IPS DF 6.9 (cell line): ENCODE data around the gene COL7A1.

Experiments
- DNase-seq: peaks from one replicate; pipeline ENCODE4 v3.0.0-alpha.2; 2013; ENCODE audit warnings: low read depth, low spot score
- H3K27ac ChIP-seq: one replicate; pipeline ENCODE4 v1.5.1; 2013; ENCODE audit warnings: low read length, control low read depth
- H3K27me3 ChIP-seq: 2 replicates; pipeline ENCODE4 v1.6.1; 2013; ENCODE audit warnings: mild to moderate bottlenecking, low read length; ENCODE audit not compliant: control insufficient read depth, insufficient read depth
- H3K36me3 ChIP-seq: 2 replicates; pipeline ENCODE4 v1.6.1; 2013; ENCODE audit warnings: low read length; ENCODE audit not compliant: control insufficient read depth, insufficient read depth
- H3K4me1 ChIP-seq: 2 replicates; pipeline ENCODE4 v1.6.1; 2013; ENCODE audit warnings: low read length; ENCODE audit not compliant: control insufficient read depth, insufficient read depth
- H3K4me3 ChIP-seq: 2 replicates; pipeline ENCODE4 v1.5.1; 2013; ENCODE audit warnings: mild to moderate bottlenecking, low read length
- H3K9me3 ChIP-seq: 2 replicates; pipeline ENCODE4 v1.6.1; 2013; ENCODE audit warnings: low read length, inconsistent platforms; ENCODE audit not compliant: control insufficient read depth, insufficient read depth
- WGBS: extraction: QIAGEN DNeasy Blood & Tissue Kit; methylation state at CpG from one replicate; pipeline ENCODE4 v1.1.7; 2013; ENCODE audit warnings: mixed read lengths, missing lambda C conversion rate; ENCODE audit not compliant: insufficient read length, insufficient coverage; 5-methylcytosine and 5-hydroxymethylcytosine counted together

COL7A1 gene

GRCh38 chr3:48595075-48595525 is at the start of gene COL7A1:
TSS of gene COL7A1 (minus strand) at chr3:48595329. CDS start at chr3:48595159, 170 bp downstream.
- peaks cover 10% of the 10 kb centered on the region for H3K4me1 ChIP-seq
- H3K36me3 ChIP-seq = peaks cover 17% of the 10 kb centered on the region
- peak within 1 kb of the TSS; percentile 18; the same call in 1 of the 2 replicates for H3K4me3 ChIP-seq
- WGBS = no CpG with 5 or more reads among the region's 35 CpGs
- no peak for DNase-seq
- H3K27me3 ChIP-seq = no peaks in the 10 kb centered on the region
- H3K27ac ChIP-seq = no peak within 1 kb of the TSS
- H3K9me3 ChIP-seq = no peaks in the 10 kb centered on the region

GRCh38 chr3:48642605-48643004 is 47.5 kb upstream of the COL7A1 start:
- no peaks in the 10 kb centered on the region for H3K27me3 ChIP-seq
- peaks cover 40% of the 10 kb centered on the region for H3K36me3 ChIP-seq
- no CpG with 5 or more reads among the region's 12 CpGs for WGBS
- no peak overlapping the region for H3K27ac ChIP-seq
- no peak overlapping the region for H3K4me3 ChIP-seq
- no peaks in the 10 kb centered on the region for H3K9me3 ChIP-seq
- H3K4me1 ChIP-seq = no peaks in the 10 kb centered on the region; the same call in 1 of the 2 replicates
- DNase-seq = no peak

GRCh38 chr3:48641396-48641795 is 46.3 kb upstream of the COL7A1 start:
- peaks cover 38% of the 10 kb centered on the region for H3K36me3 ChIP-seq
- no CpG with 5 or more reads among the region's 3 CpGs for WGBS
- DNase-seq = no peak
- H3K27ac ChIP-seq = no peak overlapping the region
- no peaks in the 10 kb centered on the region for H3K27me3 ChIP-seq
- peaks cover 2% of the 10 kb centered on the region for H3K4me1 ChIP-seq
- no peaks in the 10 kb centered on the region for H3K9me3 ChIP-seq
- no peak overlapping the region for H3K4me3 ChIP-seq

- H3K4me1 ChIP-seq = peaks cover 2% of the 10 kb centered on the region
- no peak overlapping the region for H3K4me3 ChIP-seq
- H3K9me3 ChIP-seq = no peaks in the 10 kb centered on the region
- no peak for DNase-seq
- no peaks in the 10 kb centered on the region for H3K27me3 ChIP-seq
- peaks cover 30% of the 10 kb centered on the region for H3K36me3 ChIP-seq
- WGBS = no CpG with 5 or more reads among the region's 38 CpGs
- H3K27ac ChIP-seq = no peak overlapping the region
Observed at GRCh38 chr3:48639944-48640606, 44.9 kb upstream of the COL7A1 start.

- Histone ChIP-seq H3K27me3 (no peaks in the 10 kb centered on the region), H3K4me3 (no peak overlapping the region), H3K27ac (no peak overlapping the region), H3K36me3 (peaks cover 26% of the 10 kb centered on the region), H3K9me3 (no peaks in the 10 kb centered on the region), H3K4me1 (peaks cover 5% of the 10 kb centered on the region)
- no peak for DNase-seq
- WGBS = no CpG with 5 or more reads among the region's 6 CpGs
Observed at GRCh38 chr3:48637305-48637704, 42.2 kb upstream of the COL7A1 start.

GRCh38 chr3:48636149-48636655 is 41.1 kb upstream of the COL7A1 start:
- H3K27ac ChIP-seq = no peak overlapping the region
- WGBS = no CpG with 5 or more reads among the region's 10 CpGs
- peak overlapping the region; percentile 92; the same call in 1 of the 2 replicates for H3K4me3 ChIP-seq
- H3K9me3 ChIP-seq = no peaks in the 10 kb centered on the region
- H3K27me3 ChIP-seq = no peaks in the 10 kb centered on the region
- DNase-seq = no peak
- H3K36me3 ChIP-seq = peaks cover 33% of the 10 kb centered on the region
- peaks cover 5% of the 10 kb centered on the region for H3K4me1 ChIP-seq

GRCh38 chr3:48635222-48636021 is 40.3 kb upstream of the COL7A1 start, which contains the start of gene SLC26A6:
TSS of gene SLC26A6 (minus strand) at chr3:48635461. CDS start at chr3:48635393, 68 bp downstream.
- Histone ChIP-seq H3K36me3 (peaks cover 34% of the 10 kb centered on the region), H3K4me1 (peaks cover 5% of the 10 kb centered on the region), H3K9me3 (no peaks in the 10 kb centered on the region), H3K4me3 (peak within 1 kb of the TSS; percentile 92), H3K27ac (no peak within 1 kb of the TSS), H3K27me3 (no peaks in the 10 kb centered on the region)
- DNase-seq = peak; percentile 88
- WGBS = no CpG with 5 or more reads among the region's 68 CpGs

- peak overlapping the region; percentile 92 for H3K4me3 ChIP-seq
- DNase-seq = no peak
- H3K27me3 ChIP-seq = no peaks in the 10 kb centered on the region
- H3K27ac ChIP-seq = no peak overlapping the region
- H3K9me3 ChIP-seq = no peaks in the 10 kb centered on the region
- H3K36me3 ChIP-seq = peaks cover 31% of the 10 kb centered on the region
- WGBS = no CpG with 5 or more reads among the region's 30 CpGs
- H3K4me1 ChIP-seq = peaks cover 5% of the 10 kb centered on the region
Observed at GRCh38 chr3:48634661-48635221, 39.6 kb upstream of the COL7A1 start.

- DNase-seq = no peak
- H3K9me3 ChIP-seq = no peaks in the 10 kb centered on the region
- H3K4me3 ChIP-seq = no peak overlapping the region
- no CpG with 5 or more reads among the region's 2 CpGs for WGBS
- H3K27ac ChIP-seq = no peak overlapping the region
- H3K4me1 ChIP-seq = peaks cover 5% of the 10 kb centered on the region
- H3K36me3 ChIP-seq = peaks cover 27% of the 10 kb centered on the region
- no peaks in the 10 kb centered on the region for H3K27me3 ChIP-seq
Observed at GRCh38 chr3:48633743-48634142, 38.6 kb upstream of the COL7A1 start.

- H3K27ac ChIP-seq = no peak overlapping the region
- H3K36me3 ChIP-seq = peaks cover 29% of the 10 kb centered on the region
- no peaks in the 10 kb centered on the region for H3K9me3 ChIP-seq
- no peak overlapping the region for H3K4me3 ChIP-seq
- no peaks in the 10 kb centered on the region for H3K27me3 ChIP-seq
- no peak for DNase-seq
- peaks cover 5% of the 10 kb centered on the region for H3K4me1 ChIP-seq
- WGBS = no CpG with 5 or more reads among the region's 15 CpGs
Observed at GRCh38 chr3:48633256-48633655, 38.1 kb upstream of the COL7A1 start.
